ENCODE results near the gene POMGNT1.

POMGNT1 gene

GRCh38 chr1:46160212-46160611 lies 38.0 kb downstream of the POMGNT1 start:
- TF ChIP-seq, protein P1, sequence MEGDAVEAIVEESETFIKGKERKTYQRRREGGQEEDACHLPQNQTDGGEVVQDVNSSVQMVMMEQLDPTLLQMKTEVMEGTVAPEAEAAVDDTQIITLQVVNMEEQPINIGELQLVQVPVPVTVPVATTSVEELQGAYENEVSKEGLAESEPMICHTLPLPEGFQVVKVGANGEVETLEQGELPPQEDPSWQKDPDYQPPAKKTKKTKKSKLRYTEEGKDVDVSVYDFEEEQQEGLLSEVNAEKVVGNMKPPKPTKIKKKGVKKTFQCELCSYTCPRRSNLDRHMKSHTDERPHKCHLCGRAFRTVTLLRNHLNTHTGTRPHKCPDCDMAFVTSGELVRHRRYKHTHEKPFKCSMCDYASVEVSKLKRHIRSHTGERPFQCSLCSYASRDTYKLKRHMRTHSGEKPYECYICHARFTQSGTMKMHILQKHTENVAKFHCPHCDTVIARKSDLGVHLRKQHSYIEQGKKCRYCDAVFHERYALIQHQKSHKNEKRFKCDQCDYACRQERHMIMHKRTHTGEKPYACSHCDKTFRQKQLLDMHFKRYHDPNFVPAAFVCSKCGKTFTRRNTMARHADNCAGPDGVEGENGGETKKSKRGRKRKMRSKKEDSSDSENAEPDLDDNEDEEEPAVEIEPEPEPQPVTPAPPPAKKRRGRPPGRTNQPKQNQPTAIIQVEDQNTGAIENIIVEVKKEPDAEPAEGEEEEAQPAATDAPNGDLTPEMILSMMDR (IDR thresholded peaks at IDR 0.05; ENCODE audit: low read length, missing control alignments) = no peak
- DNase-seq (ENCODE audit: low read depth) = no peak
- no peak overlapping the region for H3K4me3 ChIP-seq (replicated peaks; ENCODE audit: low read depth, low read length)

DNA sequence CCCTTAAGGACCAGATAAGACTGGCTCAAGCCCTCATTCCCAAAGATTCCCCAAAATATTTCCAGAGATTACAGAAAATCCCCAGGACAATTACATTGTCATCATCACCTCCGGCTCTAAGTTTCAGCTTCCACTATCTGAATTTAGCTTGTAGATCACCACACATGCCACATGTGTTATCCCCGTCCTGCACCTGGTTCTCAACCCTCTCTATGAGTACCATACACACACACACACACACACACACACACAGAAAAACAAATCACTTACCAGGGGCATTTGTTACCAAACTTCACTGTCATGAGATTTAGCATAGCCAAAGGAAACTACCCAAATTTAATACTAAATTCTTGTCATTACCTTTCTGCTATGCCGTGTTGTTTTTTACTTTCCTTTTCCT lies 38.7 kb downstream of the POMGNT1 start:
- TF ChIP-seq, protein P1 (IDR thresholded peaks at IDR 0.05; ENCODE audit: low read length, missing control alignments) = no peak
- H3K4me3 ChIP-seq (replicated peaks; ENCODE audit: low read depth, low read length) = no peak overlapping the region
- no peak for DNase-seq (ENCODE audit: low read depth)

DNA sequence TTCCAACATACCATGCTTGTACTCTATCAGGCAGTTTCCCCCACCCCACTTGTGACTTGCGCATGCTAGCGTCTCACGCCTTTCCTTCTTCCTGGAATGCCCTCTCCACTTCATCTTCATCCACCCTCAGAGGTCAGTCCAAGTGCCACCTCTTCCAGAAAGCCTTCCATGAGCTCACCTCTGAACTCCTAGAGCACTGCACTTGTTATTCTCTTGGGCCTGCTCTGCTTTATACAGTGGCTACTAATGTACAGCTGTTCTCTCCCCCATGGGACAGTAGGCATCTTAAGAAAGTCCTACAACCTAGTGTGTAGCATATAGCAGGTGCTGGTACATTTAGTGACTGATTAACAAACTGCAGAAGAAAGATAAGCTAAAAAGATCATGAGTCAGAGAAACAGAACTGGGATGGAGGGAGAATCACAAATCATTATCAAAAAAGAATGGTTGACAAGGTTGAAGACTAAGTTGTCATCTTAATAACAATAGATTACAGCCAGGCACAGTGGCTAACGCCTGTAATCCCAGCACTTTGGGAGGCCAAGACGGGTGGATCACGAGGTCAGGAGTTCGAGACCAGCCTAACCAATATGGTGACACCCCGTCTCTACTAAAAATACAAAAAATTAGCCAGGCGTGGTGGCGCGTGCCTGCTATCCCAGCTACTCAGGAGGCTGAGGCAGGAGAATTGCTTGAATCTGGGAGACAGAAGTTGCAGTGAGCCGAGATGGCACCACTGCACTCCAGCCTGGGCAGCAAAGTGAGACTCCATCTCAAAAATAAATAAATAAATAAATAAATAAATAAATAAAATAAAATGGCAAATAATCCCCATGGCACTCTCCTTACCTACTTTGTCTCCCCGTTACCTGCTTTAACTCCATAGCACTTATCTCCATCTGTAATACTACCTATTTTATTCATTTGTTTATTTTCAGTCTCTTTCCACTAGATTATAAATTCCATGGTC lies 39.6 kb downstream of the POMGNT1 start:
- no peak for DNase-seq (ENCODE audit: low read depth)
- TF ChIP-seq, protein P1 (IDR thresholded peaks at IDR 0.05; ENCODE audit: low read length, missing control alignments) = no peak

GRCh38 chr1:46157916-46158311 lies 40.3 kb downstream of the POMGNT1 start:
- TF ChIP-seq, protein P1 (IDR thresholded peaks at IDR 0.05; ENCODE audit: low read length, missing control alignments) = no peak

More for the DNA sequence above, 39.6 kb downstream of the POMGNT1 start:
- H3K4me3 ChIP-seq (replicated peaks; ENCODE audit: low read depth, low read length) = no peak overlapping the region

DNA sequence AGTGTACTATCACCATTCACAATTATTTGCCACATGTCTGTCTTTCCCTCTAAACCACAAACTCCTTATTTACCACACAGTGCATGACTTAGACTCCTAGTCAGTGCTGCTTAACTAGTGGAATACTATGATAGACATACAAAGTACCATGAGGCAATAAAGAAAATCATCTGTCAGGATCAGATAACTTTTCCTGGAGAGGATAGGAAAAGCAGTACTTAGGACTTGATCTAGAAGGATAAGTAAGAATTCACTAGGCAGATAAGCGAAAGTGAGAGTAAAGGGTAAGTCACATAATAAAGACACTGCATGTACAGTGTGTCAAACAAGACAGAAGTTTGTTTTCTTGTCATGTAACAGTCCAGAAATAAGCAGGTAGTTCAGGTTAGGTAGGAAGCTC lies 44.5 kb downstream of the POMGNT1 start:
- H3K4me3 ChIP-seq (replicated peaks; ENCODE audit: low read depth, low read length) = no peak overlapping the region
- DNase-seq (ENCODE audit: low read depth) = no peak
- TF ChIP-seq, protein P1 (IDR thresholded peaks at IDR 0.05; ENCODE audit: low read length, missing control alignments) = no peak

More at GRCh38 chr1:46157916-46158311, 40.3 kb downstream of the POMGNT1 start:
- no peak for DNase-seq (ENCODE audit: low read depth)
- H3K4me3 ChIP-seq (replicated peaks; ENCODE audit: low read depth, low read length) = no peak overlapping the region

GRCh38 chr1:46153228-46153627 lies 45.0 kb downstream of the POMGNT1 start:
- DNase-seq (ENCODE audit: low read depth) = no peak
- TF ChIP-seq, protein P1 (IDR thresholded peaks at IDR 0.05; ENCODE audit: low read length, missing control alignments) = no peak
- H3K4me3 ChIP-seq (replicated peaks; ENCODE audit: low read depth, low read length) = no peak overlapping the region

All from fibroblast of pulmonary artery (primary cell).